ENCODE measurements around the gene MDM1.

MDM1 gene

GRCh38 chr12:68335462-68335861, 3.3 kb upstream of the MDM1 start:
- no peak for TF ChIP-seq CTCF (IDR thresholded peaks at IDR 0.05; ENCODE audit: low read length, missing control alignments)
- no peak for DNase-seq (ENCODE audit: low read depth)
- no peak overlapping the region for H3K4me3 ChIP-seq (replicated peaks; ENCODE audit: low read depth, low read length)

- no peak overlapping the region for H3K4me3 ChIP-seq (replicated peaks; ENCODE audit: low read depth, low read length)
- DNase-seq (ENCODE audit: low read depth): no peak
- TF ChIP-seq CTCF (IDR thresholded peaks at IDR 0.05; ENCODE audit: low read length, missing control alignments): no peak
Observed at GRCh38 chr12:68334132-68334531, 2.0 kb upstream of the MDM1 start.

- H3K4me3 ChIP-seq (replicated peaks; ENCODE audit: low read depth, low read length): peak overlapping the region; percentile 64
- TF ChIP-seq CTCF (IDR thresholded peaks at IDR 0.05; ENCODE audit: low read length, missing control alignments): no peak
- DNase-seq (ENCODE audit: low read depth): peak; percentile 21
Observed at GRCh38 chr12:68332728-68333630, 817 bp upstream of the MDM1 start.

GRCh38 chr12:68331500-68331868, 678 bp downstream of the MDM1 start:
- peak overlapping the region; percentile 64 for H3K4me3 ChIP-seq (replicated peaks; ENCODE audit: low read depth, low read length)
- no peak for DNase-seq (ENCODE audit: low read depth)
- TF ChIP-seq CTCF (IDR thresholded peaks at IDR 0.05; ENCODE audit: low read length, missing control alignments): no peak

GRCh38 chr12:68327896-68328295, 4.3 kb downstream of the MDM1 start:
- no peak for TF ChIP-seq CTCF (IDR thresholded peaks at IDR 0.05; ENCODE audit: low read length, missing control alignments)

GRCh38 chr12:68326716-68327115, 5.4 kb downstream of the MDM1 start:
- H3K4me3 ChIP-seq (replicated peaks; ENCODE audit: low read depth, low read length): no peak overlapping the region
- DNase-seq (ENCODE audit: low read depth): no peak
- no peak for TF ChIP-seq CTCF (IDR thresholded peaks at IDR 0.05; ENCODE audit: low read length, missing control alignments)

More at GRCh38 chr12:68327896-68328295, 4.3 kb downstream of the MDM1 start:
- DNase-seq (ENCODE audit: low read depth): no peak
- H3K4me3 ChIP-seq (replicated peaks; ENCODE audit: low read depth, low read length): no peak overlapping the region

GRCh38 chr12:68325966-68326365, 6.2 kb downstream of the MDM1 start:
- H3K4me3 ChIP-seq (replicated peaks; ENCODE audit: low read depth, low read length): no peak overlapping the region
- DNase-seq (ENCODE audit: low read depth): no peak
- TF ChIP-seq CTCF (IDR thresholded peaks at IDR 0.05; ENCODE audit: low read length, missing control alignments): no peak

All from fibroblast of pulmonary artery (primary cell).